Esophagus muscularis mucosa (tissue), 4 donors: ENCODE results near the gene CHPF2.
A peak's percentile ranks its signal among the peaks of the same experiment; 100 is the strongest.

ENCODE experiments used
- EP300 ChIP-seq: sonication (generic); formaldehyde crosslinking; IDR thresholded peaks from one replicate; pipeline ENCODE4 v1.6.1; 2017; ENCODE audit warnings: antibody characterized with exemption
- POLR2A ChIP-seq: fragments of 450-650 bp; IDR thresholded peaks from one replicate; pipeline ENCODE4 v1.6.1; 2017; ENCODE audit warnings: antibody characterized with exemption, moderate library complexity, mild to moderate bottlenecking, low read depth
- POLR2AphosphoS5 ChIP-seq, 2 donors: sonication (generic); formaldehyde crosslinking; IDR thresholded peaks; one replicate each; pipeline ENCODE4 v1.6.1; 2017; ENCODE audit warnings: antibody characterized with exemption in 2 of 2
- TF ChIP-seq, protein P1 (sequence below), 3 experiments: fragments of 200-600 bp in 2 of 3; fragments of 450-650 bp in 1 of 3; sonication (generic) in 2 of 3; IDR thresholded peaks; one replicate each; pipeline ENCODE4 v1.5.1; 2017 to 2019; ENCODE audit warnings: antibody characterized with exemption in 3 of 3, mild to moderate bottlenecking in 2 of 3, moderate library complexity in 1 of 3

GRCh38 chr7:151251689-151252560 is 19.6 kb downstream of the CHPF2 start:
- TF ChIP-seq, protein P1, sequence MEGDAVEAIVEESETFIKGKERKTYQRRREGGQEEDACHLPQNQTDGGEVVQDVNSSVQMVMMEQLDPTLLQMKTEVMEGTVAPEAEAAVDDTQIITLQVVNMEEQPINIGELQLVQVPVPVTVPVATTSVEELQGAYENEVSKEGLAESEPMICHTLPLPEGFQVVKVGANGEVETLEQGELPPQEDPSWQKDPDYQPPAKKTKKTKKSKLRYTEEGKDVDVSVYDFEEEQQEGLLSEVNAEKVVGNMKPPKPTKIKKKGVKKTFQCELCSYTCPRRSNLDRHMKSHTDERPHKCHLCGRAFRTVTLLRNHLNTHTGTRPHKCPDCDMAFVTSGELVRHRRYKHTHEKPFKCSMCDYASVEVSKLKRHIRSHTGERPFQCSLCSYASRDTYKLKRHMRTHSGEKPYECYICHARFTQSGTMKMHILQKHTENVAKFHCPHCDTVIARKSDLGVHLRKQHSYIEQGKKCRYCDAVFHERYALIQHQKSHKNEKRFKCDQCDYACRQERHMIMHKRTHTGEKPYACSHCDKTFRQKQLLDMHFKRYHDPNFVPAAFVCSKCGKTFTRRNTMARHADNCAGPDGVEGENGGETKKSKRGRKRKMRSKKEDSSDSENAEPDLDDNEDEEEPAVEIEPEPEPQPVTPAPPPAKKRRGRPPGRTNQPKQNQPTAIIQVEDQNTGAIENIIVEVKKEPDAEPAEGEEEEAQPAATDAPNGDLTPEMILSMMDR (IDR thresholded peaks at IDR 0.05): no peak
- TF ChIP-seq POLR2A (no peak), POLR2AphosphoS5 (IDR thresholded peaks at IDR 0.05) (peak; percentile 68 to 75), EP300 (no peak)
